ENCODE measurements around the gene PKD1L1.

The PKD1L1 gene, protein sequence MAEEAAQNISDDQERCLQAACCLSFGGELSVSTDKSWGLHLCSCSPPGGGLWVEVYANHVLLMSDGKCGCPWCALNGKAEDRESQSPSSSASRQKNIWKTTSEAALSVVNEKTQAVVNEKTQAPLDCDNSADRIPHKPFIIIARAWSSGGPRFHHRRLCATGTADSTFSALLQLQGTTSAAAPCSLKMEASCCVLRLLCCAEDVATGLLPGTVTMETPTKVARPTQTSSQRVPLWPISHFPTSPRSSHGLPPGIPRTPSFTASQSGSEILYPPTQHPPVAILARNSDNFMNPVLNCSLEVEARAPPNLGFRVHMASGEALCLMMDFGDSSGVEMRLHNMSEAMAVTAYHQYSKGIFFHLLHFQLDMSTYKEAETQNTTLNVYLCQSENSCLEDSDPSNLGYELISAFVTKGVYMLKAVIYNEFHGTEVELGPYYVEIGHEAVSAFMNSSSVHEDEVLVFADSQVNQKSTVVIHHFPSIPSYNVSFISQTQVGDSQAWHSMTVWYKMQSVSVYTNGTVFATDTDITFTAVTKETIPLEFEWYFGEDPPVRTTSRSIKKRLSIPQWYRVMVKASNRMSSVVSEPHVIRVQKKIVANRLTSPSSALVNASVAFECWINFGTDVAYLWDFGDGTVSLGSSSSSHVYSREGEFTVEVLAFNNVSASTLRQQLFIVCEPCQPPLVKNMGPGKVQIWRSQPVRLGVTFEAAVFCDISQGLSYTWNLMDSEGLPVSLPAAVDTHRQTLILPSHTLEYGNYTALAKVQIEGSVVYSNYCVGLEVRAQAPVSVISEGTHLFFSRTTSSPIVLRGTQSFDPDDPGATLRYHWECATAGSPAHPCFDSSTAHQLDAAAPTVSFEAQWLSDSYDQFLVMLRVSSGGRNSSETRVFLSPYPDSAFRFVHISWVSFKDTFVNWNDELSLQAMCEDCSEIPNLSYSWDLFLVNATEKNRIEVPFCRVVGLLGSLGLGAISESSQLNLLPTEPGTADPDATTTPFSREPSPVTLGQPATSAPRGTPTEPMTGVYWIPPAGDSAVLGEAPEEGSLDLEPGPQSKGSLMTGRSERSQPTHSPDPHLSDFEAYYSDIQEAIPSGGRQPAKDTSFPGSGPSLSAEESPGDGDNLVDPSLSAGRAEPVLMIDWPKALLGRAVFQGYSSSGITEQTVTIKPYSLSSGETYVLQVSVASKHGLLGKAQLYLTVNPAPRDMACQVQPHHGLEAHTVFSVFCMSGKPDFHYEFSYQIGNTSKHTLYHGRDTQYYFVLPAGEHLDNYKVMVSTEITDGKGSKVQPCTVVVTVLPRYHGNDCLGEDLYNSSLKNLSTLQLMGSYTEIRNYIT (N-terminal part only)

DNA sequence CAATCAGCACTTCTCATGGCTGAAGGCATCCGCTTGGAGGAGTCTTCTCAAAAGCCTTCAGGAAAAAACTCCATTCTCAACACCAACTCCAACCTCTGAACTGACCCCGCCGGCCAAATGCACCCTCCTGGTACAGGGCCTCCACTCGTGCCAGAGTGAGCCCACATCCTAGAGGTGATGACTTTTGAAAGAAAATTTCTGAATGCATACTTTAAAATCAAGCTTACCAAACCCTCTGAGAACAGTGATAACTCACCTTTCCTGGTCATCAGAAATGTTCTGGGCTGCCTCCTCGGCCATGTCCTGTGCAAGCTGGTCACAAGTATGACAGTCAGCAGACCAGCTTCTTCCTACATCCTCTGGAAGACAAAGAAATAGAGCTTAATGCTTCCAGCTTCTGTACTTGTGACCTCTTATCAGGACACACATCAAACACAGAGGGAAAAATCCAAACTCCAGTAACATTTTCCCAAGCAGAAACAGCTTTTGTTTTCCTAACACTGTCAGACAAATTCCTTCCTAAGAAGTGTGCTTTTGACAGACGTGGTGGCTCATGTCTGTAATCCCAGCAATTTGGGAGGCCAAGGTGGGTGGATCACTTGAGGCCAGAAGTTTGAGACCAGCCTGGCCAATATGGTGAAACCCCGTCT lies at the start of gene PKD1L1:
TSS of gene PKD1L1 (minus strand) at position 326 of the 650 bp plus-strand sequence. CDS start at position 300, 26 bp downstream.
- no peak for ATAC-seq
- TF ChIP-seq GLIS3 (CRISPR knock-in tag; IDR thresholded peaks at IDR 0.05), result no peak
- TF ChIP-seq TCF4 (CRISPR knock-in tag; IDR thresholded peaks at IDR 0.05; ENCODE audit: borderline replicate concordance), result no peak
- no peak for TF ChIP-seq CREB5 (CRISPR knock-in tag; IDR thresholded peaks at IDR 0.05; ENCODE audit: low read depth)
- no peak for TF ChIP-seq ESRRG (CRISPR knock-in tag; IDR thresholded peaks at IDR 0.05)
- TF ChIP-seq ARNTL (CRISPR knock-in tag; IDR thresholded peaks at IDR 0.05; ENCODE audit: borderline replicate concordance, low read depth), result no peak
- no peak for TF ChIP-seq PPARA (CRISPR knock-in tag; IDR thresholded peaks at IDR 0.05; ENCODE audit: borderline replicate concordance)
- no peak for TF ChIP-seq RARB (CRISPR knock-in tag; IDR thresholded peaks at IDR 0.05)
- no peak for TF ChIP-seq ZNF8 (CRISPR knock-in tag; IDR thresholded peaks at IDR 0.05)
- no peak for TF ChIP-seq CSRNP3 (CRISPR knock-in tag; IDR thresholded peaks at IDR 0.05)

DNA sequence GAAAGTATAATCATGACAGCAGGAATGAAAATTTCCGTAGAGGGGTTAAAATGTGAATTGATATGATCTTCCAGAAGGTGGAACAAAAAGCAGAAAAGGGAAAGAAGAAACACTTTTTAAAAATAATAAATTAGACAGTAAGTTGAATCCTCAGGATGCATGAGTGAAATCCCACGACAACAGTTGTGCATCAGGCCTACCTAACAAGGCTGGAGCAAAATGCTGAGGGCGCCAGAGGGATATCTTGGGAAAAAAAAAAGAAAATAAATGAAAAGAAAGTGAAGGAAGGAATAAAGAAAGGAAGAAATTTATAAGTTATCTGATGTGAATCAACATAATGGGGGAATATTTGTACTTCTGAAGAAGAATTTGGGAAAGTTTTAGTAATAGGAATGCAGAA lies 44.2 kb upstream of the PKD1L1 start:
- ATAC-seq, result no peak; the same call in 2 of the 3 replicates
- TF ChIP-seq GLIS3 (CRISPR knock-in tag; IDR thresholded peaks at IDR 0.05) (no peak), CSRNP3 (CRISPR knock-in tag; IDR thresholded peaks at IDR 0.05) (no peak), ARNTL (CRISPR knock-in tag; IDR thresholded peaks at IDR 0.05; ENCODE audit: borderline replicate concordance, low read depth) (no peak), ISL1 (CRISPR knock-in tag; IDR thresholded peaks at IDR 0.05) (no peak), SNAI2 (CRISPR knock-in tag; IDR thresholded peaks at IDR 0.05) (no peak), BACH2 (CRISPR knock-in tag; IDR thresholded peaks at IDR 0.05; ENCODE audit: borderline replicate concordance) (no peak), CSDC2 (CRISPR knock-in tag; IDR thresholded peaks at IDR 0.05) (no peak), PPARA (CRISPR knock-in tag; IDR thresholded peaks at IDR 0.05; ENCODE audit: borderline replicate concordance) (no peak), ZNF565 (CRISPR knock-in tag; conservative IDR thresholded peaks at IDR 0.05; ENCODE audit: low read depth) (no peak), OSR1 (CRISPR knock-in tag; IDR thresholded peaks at IDR 0.05) (no peak), ZNF8 (CRISPR knock-in tag; IDR thresholded peaks at IDR 0.05) (no peak), TCF4 (CRISPR knock-in tag; IDR thresholded peaks at IDR 0.05; ENCODE audit: borderline replicate concordance) (no peak), ESRRG (CRISPR knock-in tag; IDR thresholded peaks at IDR 0.05) (no peak), ZFP3 (CRISPR knock-in tag; IDR thresholded peaks at IDR 0.05) (no peak), RARB (CRISPR knock-in tag; IDR thresholded peaks at IDR 0.05) (no peak), CREB5 (CRISPR knock-in tag; IDR thresholded peaks at IDR 0.05; ENCODE audit: low read depth) (no peak), ZFP30 (CRISPR knock-in tag; IDR thresholded peaks at IDR 0.05) (no peak), ZNF70 (CRISPR knock-in tag; IDR thresholded peaks at IDR 0.05) (no peak)
- TF ChIP-seq, protein P1, sequence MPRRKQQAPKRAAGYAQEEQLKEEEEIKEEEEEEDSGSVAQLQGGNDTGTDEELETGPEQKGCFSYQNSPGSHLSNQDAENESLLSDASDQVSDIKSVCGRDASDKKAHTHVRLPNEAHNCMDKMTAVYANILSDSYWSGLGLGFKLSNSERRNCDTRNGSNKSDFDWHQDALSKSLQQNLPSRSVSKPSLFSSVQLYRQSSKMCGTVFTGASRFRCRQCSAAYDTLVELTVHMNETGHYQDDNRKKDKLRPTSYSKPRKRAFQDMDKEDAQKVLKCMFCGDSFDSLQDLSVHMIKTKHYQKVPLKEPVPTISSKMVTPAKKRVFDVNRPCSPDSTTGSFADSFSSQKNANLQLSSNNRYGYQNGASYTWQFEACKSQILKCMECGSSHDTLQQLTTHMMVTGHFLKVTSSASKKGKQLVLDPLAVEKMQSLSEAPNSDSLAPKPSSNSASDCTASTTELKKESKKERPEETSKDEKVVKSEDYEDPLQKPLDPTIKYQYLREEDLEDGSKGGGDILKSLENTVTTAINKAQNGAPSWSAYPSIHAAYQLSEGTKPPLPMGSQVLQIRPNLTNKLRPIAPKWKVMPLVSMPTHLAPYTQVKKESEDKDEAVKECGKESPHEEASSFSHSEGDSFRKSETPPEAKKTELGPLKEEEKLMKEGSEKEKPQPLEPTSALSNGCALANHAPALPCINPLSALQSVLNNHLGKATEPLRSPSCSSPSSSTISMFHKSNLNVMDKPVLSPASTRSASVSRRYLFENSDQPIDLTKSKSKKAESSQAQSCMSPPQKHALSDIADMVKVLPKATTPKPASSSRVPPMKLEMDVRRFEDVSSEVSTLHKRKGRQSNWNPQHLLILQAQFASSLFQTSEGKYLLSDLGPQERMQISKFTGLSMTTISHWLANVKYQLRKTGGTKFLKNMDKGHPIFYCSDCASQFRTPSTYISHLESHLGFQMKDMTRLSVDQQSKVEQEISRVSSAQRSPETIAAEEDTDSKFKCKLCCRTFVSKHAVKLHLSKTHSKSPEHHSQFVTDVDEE (CRISPR knock-in tag; IDR thresholded peaks at IDR 0.05), result no peak
